Measurements from ENCODE around the gene CST6.
"Not testable (repeated sequence)": the region's sequence is repeated elsewhere in the genome, so short reads cannot be mapped to it uniquely, and the experiment has no call there.

CST6 gene

GRCh38 chr11:65987336-65987735 is 24.5 kb upstream of the CST6 start:
- no peak for DNase-seq

- DNase-seq = peak; percentile 60
These were observed 22.8 kb upstream of the CST6 start for GRCh38 chr11:65988791-65989592.

GRCh38 chr11:65992056-65992455 is 19.8 kb upstream of the CST6 start:
- DNase-seq = no peak

DNA sequence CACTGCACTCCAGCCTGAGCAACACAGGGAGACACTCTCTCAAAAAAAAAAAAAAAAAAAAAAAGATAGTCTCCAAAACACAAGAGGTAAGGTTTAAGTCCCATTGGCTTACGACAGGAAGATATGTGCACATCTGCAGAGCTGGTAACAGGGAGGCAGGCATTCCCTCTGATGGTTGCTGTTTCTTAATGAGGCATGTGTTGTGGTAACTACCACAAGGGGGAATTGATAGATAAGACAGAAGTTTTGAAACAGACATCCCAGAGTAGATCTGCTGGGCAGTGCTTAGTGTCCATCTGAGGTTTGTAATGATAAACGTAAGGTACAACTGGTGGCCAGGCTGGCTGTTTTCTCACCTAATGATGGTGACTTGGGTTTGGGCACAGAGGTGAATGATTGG is 14.5 kb upstream of the CST6 start:
- no peak for DNase-seq

- peak; percentile 86 for DNase-seq
These were observed 9.7 kb upstream of the CST6 start, which contains the start of the genes BANF1 and EIF1AD for GRCh38 chr11:66001942-66002647. Gene BANF1, plus strand, starts transcription at chr11:66002503. Its CDS starts 748 bp downstream, at chr11:66003251. Gene EIF1AD, minus strand, starts transcription at chr11:66002157. Its CDS starts 1,768 bp downstream, at chr11:66000389.

DNA sequence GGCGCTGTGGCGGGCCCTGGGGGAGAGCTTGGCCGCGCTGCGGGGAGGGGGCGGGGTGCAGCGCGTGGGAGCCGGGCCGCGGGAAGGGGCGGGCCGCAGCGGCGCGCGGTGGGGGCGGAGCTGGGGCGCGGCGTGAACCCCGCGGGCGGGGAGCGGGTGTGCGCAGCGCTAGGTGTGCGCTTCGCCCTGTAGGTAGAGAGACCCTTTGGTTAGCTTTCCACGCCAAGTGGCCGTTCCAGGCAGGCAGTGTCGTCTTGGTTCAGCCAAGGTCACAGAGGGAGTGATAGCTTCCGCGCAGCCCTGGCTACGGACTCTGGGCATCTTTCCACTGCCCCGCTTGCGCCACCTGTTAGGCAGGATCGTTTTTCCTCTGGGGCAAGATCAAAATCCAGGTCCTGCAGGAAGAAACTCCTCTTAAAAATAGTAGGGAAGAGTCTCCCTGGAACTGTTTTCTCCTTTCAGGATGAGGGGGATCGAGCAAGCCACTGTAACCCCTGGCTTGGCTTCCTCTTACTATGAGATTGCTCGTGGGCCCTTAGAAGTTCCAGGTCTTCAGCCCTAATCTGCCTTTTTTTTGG is 9.1 kb upstream of the CST6 start:
- DNase-seq = no peak

DNA sequence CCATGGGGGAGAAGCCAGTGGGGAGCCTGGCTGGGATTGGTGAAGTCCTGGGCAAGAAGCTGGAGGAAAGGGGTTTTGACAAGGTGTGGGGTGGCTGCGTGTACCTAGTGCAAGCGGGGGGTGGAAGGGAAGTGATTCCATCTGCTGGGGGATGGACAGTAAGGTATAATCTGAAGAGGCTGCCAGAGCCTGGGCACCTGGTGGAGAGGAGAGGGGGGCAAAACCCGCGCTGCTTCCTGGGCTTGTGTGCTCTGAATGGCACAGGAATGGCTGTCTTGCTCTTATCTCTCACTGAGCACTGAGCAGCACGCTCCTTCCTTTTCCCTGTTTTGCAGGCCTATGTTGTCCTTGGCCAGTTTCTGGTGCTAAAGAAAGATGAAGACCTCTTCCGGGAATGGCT is 8.5 kb upstream of the CST6 start:
- DNase-seq = no peak

DNA sequence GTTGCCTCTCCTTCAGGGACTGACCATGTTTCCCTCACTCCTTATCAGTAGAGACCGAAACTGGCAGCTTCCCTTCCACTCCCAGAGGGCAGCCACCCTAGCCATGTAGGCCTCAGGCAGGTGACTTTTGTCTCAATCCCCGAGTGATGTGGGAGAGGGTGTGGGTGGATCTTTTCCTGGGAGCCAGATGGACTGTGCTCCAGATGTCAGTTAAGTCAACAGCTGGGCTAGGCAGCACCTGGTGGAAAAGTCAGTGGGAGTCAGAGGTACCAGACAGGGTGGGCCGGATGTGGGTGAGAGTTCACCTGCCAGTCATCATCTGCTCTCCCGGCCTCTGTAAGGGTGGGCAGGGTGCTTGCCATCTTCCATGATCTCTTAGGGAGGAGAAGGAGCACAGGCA is 7.6 kb upstream of the CST6 start:
- DNase-seq = no peak

DNA sequence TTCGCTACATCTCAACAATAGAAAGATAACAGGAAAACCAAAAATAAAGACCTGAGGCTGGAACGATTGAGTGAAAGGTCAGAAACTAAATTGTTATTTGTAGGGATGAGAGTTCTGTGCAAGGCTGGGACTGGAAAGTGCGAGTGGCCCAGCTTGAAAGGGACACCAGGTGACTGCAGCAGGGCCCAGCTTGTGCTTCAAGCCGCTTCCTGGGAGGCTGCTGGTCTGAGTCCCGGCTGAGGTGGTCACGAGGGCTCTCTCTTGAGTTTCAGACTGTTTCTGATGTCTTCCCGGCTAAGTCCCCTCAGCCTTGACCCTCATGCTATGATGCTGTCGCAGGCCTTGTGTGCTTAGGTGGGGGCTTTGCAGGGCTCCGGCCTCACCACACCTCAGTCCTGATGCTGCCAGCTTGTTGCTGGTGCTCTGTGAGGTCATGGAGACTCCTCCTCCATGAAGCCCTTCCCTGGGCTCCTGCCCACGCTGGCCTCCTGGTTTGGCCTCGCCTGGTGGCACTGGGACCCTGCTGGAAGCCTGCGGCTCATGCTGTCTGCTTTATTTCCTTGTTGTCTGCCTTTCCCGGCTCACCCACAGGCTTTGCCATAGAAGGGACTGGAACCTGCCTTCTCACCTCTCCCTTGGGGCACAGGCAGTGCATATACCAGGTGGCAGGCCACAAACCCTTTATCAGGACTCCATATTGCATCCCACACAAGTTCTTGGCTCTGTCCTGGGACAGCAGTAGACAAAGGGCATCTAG is 5.5 kb upstream of the CST6 start:
- no peak for DNase-seq

DNA sequence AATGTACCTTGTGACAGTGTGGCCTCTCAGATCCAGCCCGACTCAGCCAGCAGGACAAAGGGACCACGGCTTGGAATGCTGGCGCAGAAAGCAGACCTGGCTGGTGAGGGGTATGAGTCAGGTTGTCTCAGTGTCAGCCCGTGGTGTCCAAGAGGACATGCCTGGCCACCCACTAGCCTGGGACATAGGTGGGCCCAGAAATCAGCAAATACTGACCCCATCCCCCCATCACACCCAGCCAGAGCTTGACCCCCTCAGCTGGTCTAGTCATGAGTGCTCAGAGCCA is 5.0 kb upstream of the CST6 start:
- no peak for DNase-seq

- DNase-seq = no peak
These were observed 4.6 kb upstream of the CST6 start for GRCh38 chr11:66007201-66007634.

- DNase-seq = no peak
These were observed 3.7 kb upstream of the CST6 start for GRCh38 chr11:66008095-66008467.

DNA sequence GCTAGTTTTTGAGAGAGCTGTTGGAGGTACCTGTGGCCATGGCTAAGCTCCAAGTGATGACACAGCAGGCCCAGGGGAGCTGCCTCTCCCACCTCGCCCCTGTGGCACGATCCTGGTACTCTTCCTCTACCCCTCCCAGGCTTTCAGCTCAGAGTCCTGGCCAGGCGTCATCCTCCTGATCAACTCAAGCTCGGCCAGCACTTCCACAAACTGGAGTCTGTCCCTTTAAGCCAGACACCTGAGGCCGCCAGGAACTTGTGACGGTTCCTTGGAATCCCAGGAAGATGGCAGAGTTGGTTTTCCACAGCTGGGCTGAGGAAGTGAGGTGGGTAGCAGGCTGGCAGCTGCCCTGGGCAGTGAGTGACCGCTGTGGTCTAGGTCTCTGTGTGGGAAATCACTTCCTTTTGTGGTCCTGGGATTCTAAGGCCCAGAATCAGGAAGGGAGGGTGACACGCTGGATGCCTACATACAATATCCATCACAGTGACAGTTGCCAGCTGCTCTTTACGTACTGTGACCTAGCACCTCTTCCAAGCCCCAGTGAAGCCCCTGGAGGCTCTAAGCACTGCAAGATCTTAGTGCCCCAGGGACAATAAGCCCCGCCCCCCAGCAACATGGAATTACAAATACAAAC is 3.2 kb upstream of the CST6 start:
- no peak for DNase-seq

DNA sequence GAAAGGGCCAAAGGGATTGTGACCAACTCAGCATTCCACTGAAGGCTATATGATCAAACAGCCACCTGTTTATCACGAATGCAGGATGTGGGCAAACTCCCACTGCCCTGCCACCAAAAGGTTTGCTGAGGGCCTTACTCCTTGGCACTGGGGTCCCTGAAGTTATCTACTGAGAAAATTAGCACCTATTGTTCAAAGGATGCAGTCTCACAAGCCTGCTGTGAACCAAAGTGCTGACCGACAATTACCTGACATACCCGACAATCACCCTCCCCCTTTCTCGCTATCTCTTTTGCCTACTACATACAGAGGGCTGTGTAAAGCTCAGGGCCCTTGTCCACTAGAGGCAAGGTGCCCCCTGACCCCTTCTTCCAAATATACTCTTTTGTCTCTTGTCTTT is 1.8 kb upstream of the CST6 start:
- DNase-seq = not testable (repeated sequence)

- DNase-seq = no peak
These were observed 496 bp upstream of the CST6 start for GRCh38 chr11:66011239-66011784.

GRCh38 chr11:66012371-66012945 is 650 bp downstream of the CST6 start:
- no peak for DNase-seq

- DNase-seq = no peak
These were observed 1.3 kb downstream of the CST6 start for GRCh38 chr11:66012946-66013761.

DNA sequence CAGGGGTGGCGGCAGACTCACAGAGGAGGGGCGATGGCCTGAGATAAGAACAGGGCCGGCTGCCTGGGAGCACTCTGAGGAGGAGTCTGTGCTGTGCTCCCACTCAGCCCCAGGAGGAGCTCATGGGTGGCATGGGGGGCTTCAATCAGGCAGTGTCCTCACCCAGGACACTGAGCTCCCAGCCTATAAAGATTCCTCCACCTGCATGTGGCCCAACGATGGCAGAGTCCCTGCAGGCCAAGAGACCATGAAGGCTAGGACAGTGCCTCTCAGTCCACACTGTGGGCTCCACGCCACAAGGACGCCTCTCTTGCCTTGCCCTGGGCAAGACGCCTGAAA is 1.9 kb downstream of the CST6 start:
- DNase-seq = no peak

DNA sequence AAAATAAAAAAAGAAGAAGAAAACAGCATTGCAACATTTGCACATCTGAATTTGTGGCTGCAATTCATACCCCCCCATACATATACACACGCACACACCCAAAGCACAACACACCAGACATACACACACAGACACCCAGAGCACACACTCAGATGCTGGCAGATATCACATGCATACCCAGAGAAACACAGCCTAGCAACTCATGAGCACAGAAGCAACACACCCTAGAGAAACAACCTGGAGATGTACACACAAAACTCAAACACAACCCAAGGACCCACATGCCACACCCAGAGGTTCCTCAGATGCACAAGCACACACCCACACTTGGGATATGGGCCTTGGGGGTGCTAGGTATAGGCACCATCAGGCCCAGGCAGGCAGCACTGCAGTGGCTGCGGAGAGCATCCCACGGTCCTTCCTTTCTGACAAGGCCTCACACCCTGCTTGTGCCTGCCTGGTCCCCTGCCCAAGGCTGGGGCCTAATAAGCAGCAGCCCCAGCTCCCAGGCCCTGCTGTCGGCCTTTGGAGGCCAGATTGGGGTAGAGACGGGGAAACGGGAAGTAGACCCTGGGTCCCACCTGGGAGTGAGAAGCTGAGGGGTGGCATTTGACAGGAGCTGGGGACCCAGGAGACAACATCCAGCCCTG is 3.1 kb downstream of the CST6 start:
- no peak for DNase-seq

DNA sequence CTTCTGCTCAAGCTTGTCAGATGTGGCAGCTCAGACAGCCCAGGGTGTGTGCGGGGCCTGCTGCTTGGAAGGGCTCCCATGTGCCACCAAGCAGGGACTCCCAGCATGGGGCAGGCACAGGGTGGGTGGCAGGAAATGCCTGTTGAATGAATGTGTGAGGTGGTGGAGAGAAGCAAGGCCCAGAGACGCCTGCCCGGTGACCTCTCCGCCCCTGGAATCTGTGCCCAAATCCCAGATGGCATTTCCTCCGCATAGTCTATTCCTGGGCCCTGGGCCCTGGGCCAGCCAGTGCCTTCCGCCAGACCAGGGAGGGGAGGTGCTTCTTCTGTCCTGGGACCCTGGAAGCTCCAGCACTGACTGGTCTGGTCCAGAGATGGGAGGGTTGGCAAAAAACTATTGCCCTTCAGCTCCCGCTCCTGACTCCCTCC is 3.7 kb downstream of the CST6 start:
- no peak for DNase-seq
